Tibial nerve (tissue), 4 donors: ENCODE results near the gene OSBPL10.

ENCODE experiments used
- EP300 ChIP-seq, 2 donors: sonication (generic); formaldehyde crosslinking; IDR thresholded peaks; one replicate each; pipeline ENCODE4 v1.6.1; 2017; ENCODE audit warnings: antibody characterized with exemption in 2 of 2, mild to moderate bottlenecking in 1 of 2
- POLR2A ChIP-seq, 2 donors: fragments of 450-650 bp; IDR thresholded peaks; one replicate each; pipeline ENCODE4 v1.6.1; 2017; ENCODE audit warnings: antibody characterized with exemption in 2 of 2, mild to moderate bottlenecking in 2 of 2, moderate library complexity in 2 of 2
- TF ChIP-seq, protein P1 (sequence below), 5 experiments: fragments of 200-600 bp in 3 of 5; fragments of 450-650 bp in 2 of 5; sonication (generic) in 3 of 5; IDR thresholded peaks; one replicate each; pipeline ENCODE4 v1.5.1; 2016 to 2019; ENCODE audit warnings: antibody characterized with exemption in 5 of 5, mild to moderate bottlenecking in 3 of 5, moderate library complexity in 2 of 5

GRCh38 chr3:31988271-31988670 lies 7.2 kb upstream of the OSBPL10 start:
- TF ChIP-seq POLR2A (IDR thresholded peaks at IDR 0.05) (no peak), EP300 (IDR thresholded peaks at IDR 0.05) (no peak)
- TF ChIP-seq, protein P1, sequence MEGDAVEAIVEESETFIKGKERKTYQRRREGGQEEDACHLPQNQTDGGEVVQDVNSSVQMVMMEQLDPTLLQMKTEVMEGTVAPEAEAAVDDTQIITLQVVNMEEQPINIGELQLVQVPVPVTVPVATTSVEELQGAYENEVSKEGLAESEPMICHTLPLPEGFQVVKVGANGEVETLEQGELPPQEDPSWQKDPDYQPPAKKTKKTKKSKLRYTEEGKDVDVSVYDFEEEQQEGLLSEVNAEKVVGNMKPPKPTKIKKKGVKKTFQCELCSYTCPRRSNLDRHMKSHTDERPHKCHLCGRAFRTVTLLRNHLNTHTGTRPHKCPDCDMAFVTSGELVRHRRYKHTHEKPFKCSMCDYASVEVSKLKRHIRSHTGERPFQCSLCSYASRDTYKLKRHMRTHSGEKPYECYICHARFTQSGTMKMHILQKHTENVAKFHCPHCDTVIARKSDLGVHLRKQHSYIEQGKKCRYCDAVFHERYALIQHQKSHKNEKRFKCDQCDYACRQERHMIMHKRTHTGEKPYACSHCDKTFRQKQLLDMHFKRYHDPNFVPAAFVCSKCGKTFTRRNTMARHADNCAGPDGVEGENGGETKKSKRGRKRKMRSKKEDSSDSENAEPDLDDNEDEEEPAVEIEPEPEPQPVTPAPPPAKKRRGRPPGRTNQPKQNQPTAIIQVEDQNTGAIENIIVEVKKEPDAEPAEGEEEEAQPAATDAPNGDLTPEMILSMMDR (IDR thresholded peaks at IDR 0.05) = no peak
